Fibroblast of skin of scalp (primary cell): ENCODE measurements around the gene RPLP1.

ENCODE experiments used
- DNase-seq: peaks from one replicate; pipeline ENCODE4 v3.0.0-alpha.2; 2013

Gene RPLP1

GRCh38 chr15:69469467-69470201 is 17.0 kb downstream of the RPLP1 start:
- no peak for DNase-seq

GRCh38 chr15:69472046-69472445 is 19.4 kb downstream of the RPLP1 start:
- no peak for DNase-seq

- no peak for DNase-seq
Measured at GRCh38 chr15:69472562-69472961, 19.9 kb downstream of the RPLP1 start.

DNA sequence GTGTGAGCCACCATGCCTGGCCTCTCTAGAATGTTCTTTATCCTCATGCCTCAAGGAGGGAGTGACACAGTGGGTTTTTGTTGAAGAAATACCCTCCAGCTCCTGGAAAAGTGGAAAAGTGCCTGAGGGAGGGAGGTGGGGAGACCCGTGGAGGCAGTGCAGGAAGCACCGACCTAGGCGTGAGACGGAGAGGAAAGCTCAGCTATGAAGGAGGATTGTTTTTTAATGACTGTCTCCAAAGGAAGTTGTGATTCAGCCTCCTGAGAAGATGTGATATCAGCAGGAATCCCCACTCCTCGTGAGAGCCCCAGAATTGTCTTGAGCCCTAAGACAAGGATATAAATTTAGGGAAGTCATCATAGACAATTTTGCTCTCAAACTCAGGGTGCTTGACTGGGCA is 21.7 kb downstream of the RPLP1 start:
- DNase-seq: peak; percentile 46

GRCh38 chr15:69474846-69475455 is 22.3 kb downstream of the RPLP1 start:
- peak; percentile 24 for DNase-seq

DNA sequence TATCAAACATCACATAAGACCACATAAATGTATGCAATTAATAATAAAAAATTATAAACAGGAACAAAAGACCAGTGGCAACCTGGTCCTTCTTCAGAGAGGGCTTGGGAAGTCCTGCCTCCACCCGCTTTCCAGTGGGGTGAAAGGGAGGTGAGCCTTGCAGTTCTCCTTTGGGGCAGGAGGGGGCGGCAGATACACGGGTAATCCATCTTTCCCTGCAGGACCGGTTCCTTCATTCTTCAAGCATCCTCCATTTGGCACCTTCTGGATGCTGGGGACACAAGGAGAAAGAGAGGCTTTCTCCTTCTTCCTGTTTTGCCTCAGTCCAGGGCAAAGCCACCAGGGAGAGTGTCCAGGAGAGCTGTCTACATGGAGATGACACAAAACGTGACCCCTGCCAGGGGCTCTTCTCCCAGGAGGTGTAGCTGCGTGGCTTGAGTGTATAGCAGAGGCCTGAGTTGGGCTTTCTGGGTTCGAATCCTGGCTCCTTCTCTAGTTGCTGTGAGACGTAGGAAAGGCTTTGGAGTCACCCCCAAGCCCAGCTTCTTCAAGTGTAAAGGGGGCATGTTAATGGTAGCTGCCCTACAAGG is 23.2 kb downstream of the RPLP1 start:
- peak; percentile 73 for DNase-seq

DNA sequence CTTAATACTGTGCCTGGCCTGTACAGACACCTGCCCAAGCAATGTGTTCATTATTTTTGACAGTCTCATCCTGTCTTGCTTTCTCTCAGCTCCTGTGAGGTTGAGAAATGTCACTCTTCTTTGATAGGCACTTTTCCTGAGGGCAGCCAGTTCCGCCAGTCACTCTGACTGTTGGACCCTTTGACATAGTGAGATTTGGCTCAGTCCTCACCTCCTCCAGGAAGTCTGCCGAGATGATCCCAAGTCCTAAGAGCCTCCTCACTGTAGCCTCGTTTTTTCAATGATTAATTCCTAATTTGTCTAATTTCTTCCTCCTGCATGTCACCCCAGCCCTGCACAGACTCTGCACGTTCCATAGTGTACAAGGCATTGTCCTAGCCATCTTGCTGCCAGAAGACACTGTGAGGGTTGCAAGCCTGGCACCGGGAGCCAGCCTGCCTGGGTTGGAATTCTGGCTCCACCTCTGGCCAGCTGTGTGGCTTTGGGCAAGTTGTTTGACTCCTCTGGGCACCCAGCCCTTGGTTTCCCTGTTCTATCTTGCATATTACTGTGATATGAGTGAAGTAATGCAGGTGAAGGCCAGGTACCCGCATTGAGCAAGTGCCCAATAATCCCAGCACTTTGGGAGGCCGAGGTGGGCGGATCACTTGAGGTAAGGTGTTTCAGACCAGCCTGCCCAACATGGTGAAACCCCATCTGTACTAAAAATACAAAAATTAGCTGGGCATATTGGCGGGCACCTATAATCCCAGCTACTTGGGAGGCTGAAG is 24.3 kb downstream of the RPLP1 start:
- no peak for DNase-seq

DNA sequence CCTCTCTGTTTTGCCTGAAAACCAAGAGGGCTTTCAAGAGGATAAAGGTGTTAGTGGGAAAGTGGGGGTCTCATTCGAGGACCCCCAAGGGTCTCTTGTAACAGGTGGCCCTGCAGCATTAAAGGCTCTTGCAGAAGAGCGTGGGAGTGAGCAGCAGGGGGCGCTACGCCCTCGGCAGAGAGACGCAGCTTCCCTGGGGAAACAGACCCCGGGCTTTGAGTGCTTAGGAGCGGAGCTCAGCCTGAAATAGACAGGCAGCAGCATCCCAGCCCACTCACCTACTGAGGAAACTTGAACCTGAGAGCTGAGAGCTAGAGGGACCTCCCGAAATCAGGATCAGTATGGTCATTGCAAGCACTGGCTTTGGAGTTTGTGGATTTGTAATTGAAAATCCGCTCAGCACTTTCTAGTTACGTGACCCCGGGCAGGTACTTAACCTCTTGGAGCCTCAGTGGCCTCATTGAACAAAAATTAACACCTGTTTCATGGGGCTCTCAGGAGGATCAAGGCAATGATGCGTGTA is 25.7 kb downstream of the RPLP1 start:
- DNase-seq: peak; percentile 38

GRCh38 chr15:69479081-69479480 is 26.5 kb downstream of the RPLP1 start:
- DNase-seq: no peak

DNA sequence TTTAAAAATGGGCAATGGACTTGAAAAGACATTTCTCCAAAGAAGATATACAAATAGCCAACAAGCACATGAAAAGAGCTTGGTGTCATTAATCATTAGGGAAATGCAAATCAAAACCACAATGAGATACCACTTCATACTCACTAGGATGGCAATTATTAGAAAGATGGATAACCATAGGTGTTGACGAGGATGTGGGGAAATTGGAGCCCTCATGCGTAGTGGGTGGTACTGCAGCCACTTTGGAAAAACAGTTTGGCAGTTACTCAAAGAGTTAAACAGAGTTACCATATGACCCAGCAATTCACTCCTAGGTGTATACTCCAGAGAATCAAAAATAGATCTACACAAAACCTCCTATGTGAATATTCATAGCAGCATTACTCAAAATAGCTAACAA is 27.4 kb downstream of the RPLP1 start:
- DNase-seq: no peak

DNA sequence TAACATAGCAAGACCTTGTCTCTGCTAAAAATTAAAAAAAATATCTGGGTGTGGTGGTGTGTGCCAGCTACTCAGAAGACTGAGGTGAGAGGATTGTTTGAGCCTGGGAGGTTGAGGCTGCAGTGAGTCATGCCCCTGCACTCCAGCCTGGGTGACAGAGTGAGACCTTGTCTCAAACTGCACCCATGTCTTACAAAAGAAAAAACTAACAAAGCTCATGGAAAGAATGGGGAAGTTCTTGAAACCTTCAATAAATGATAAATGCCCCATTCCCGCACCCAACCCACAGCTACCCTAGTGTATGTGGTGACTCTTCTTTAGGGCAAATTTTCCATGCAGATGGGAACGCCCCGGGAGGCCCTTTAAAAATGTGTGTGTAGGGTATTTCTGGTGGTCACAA is 28.3 kb downstream of the RPLP1 start:
- no peak for DNase-seq

DNA sequence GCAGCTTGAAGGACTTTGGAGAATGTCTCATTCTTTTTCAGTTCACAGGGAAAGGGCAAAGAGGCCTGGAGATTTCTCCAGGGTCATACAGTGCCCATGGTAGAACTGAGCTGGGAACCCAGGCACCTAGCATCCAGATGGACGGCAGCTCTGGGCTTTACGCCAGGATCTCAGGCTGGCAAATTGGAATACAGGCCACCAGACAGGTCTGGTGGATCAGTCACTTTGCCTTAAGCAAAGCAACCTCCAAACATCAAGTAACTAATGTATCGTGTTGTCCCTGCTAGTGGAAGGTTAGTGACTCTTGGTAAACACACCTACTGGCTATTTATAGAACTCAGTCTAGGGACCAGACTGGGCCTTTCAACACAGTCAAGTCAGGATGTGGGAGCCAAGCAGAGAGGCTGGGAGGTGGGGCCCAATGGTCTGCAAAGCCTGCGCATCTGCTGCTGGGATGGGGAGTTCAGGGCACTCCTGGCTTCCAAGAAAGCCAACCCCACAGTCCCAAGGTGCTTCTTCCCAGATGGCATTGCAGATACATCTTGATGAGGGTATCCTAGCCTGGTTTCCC is 30.2 kb downstream of the RPLP1 start:
- DNase-seq: no peak

- no peak for DNase-seq
Measured at GRCh38 chr15:69484837-69485236, 32.2 kb downstream of the RPLP1 start.

DNA sequence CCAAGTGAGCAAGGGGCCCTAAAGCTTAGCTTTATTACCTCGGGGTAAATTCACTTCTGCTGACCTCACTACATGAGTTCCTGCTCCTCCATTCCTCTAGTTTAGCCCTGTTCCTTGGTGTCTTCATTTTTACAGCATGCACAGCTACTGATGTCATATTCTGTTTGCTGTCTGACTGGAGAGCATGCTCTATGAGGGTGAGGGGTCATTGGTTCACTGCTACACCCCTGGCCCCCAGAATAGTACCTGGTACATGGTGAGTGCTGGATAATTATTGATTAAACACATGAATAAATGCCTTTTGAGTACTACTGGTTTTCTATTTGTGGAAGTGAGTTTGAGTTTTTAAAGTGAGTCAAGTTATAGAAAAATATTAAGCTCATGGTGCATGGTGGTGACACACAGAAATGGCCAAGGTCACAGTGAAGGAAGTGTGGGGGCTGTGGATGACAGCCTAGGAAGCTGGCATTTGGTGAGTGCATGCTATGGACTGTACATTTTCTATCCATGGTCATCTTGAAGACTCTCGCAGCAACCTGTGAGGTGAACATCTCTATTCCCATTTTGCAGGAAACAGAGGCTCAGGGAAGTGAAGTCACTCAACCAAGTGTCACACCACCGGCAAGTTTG is 34.0 kb downstream of the RPLP1 start:
- DNase-seq: no peak

GRCh38 chr15:69489073-69489571 is 36.5 kb downstream of the RPLP1 start:
- peak; percentile 10 for DNase-seq

- no peak for DNase-seq
Measured at GRCh38 chr15:69490356-69491037, 37.9 kb downstream of the RPLP1 start.

DNA sequence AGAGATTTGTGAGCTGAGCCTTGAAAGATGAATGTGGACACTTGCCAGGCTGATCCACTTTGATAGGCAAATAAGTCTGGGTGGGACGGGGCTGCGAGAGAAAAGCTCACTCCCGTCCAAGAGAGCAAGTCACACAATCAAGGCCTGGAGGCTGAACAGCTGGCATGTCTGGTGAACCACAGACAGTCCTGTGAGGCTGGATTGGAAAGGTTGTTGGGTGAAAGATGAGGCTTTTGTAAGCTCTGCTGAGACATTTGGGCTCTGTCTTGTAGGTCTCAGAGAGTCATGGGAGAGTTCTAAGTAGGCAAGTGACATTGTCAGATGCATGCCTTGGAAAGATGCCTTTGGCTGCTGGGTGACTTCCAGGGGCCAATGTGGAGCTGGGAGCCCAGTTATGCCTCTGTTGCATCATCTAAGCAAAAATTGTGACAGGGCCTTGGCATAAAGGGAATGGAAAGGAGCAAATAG is 38.5 kb downstream of the RPLP1 start:
- DNase-seq: no peak

GRCh38 chr15:69493406-69493805 is 40.8 kb downstream of the RPLP1 start:
- DNase-seq: no peak

DNA sequence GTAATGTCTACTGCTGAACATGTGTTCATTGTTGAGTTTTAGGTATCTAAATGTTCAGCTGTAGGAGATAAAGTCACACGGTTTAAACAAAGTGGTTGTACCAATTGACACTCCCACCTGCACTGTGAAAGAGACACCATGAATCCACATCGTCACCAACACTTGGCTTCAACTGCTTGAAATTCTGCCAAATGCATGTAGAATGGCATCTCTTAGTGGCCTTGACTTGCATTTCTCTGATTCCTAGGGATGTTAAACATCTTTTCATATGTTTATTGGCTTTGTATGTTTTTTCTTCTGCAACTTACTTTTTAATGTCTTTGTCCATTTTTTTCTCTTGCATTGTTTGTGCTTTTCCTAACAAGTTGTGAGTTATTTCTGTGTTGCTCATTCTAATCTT is 43.4 kb downstream of the RPLP1 start:
- DNase-seq: no peak

DNA sequence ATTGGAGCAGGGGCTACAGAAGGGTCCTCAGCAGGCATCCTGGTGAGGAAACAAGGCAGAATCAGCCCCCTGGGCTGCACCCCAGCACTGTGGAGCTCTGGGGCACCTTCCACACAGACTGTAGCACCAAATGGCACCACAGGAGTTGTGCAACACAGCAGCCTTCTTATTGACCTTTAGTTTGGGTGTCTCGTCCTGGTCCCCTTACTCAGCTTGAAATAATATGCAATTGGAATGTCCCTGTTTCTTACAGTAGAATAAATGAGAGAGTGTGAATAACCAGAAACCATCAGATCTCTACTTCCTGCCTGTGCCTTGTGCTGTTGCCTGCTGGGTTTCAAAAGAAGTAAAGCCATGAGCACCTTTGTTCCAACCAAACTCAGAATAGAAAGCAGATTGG is 44.5 kb downstream of the RPLP1 start:
- no peak for DNase-seq

GRCh38 chr15:69497667-69498066 is 45.0 kb downstream of the RPLP1 start:
- no peak for DNase-seq
